HG03045 (cell line): ENCODE results near the gene LBX1.

Experiments used
- ATAC-seq: cut with Tn5 transposase; IDR thresholded peaks from one replicate; pipeline ENCODE4 v1.9.1; 2021; ENCODE audit warnings: mild to moderate bottlenecking, moderate library complexity; ENCODE audit not compliant: unreplicated experiment

The LBX1 gene

GRCh38 chr10:101226491-101227428 lies 2.5 kb downstream of the LBX1 start:
- ATAC-seq, result no peak

GRCh38 chr10:101225846-101226421 lies 3.3 kb downstream of the LBX1 start:
- ATAC-seq, result no peak

- no peak for ATAC-seq
Observed at GRCh38 chr10:101224910-101225823, 4.1 kb downstream of the LBX1 start.

DNA sequence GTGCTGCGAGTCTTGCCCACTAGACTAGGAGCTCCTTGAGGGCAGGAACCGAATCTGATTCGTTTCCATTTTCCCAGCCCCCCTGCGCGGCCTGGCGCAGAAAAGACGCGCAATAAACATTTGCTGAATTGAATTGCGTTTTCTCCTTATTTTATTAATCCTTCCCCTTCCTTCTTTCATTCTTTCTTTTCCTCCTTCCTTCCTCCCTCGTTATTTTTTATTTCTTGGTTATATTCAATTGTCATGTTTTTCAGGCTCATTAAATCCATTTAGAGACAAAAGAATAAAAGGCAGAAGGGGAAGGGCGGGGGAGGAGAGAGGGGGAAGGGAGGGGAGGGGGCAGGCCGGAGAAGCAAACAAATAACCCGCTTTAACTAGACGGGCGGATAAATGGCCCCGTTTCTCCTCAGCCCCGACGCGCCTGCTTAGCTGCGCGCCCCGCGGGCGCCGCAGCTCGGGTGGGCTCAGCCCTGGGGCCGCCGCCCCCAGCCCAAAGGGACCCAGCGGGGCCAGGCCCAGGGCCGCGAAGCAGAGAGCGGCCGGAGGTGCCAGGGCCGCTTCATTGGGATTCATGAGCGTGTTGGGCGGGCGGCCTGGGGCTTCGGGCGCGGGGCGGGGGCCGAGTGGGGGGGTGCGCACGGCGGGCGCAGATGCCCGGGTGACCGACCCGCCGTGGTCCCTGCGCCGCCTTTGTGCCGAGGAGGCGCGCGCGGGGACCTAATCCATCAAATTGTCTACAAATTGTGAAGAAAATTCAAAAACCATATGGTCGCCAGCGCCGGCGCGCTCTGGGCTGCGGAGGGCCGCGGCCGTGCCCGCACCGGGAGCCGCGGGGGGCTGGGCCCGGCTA lies 5.0 kb downstream of the LBX1 start:
- ATAC-seq, result no peak

GRCh38 chr10:101223274-101224059 lies 5.8 kb downstream of the LBX1 start:
- ATAC-seq, result no peak

DNA sequence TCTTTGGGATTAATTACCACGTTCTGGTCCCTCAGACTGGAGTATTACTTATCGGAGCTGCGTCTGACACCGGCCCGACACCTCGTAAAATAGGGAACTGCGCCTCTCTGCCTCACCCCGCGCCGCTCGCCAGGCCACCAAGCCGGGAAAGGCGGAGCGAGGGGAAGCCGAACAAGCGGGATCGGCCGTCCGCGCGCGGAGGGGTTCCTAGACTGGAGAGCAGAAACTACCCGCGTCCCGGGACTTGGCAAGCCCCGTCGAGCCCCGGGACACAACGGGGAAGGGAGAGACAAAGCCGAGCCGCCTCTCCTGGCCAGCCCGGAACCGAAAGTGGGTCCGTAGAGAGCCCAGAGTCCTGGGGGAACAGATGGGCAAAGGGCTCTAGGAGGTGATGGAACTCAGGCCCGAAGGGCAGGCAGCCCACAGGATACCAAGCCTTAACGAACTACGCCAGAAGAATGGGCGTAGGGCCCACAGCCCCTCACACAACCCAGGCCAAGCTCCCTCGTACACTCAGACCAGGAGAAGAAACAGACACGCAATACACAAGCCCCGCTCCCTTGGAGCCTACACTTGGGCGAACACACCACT lies 6.5 kb downstream of the LBX1 start:
- ATAC-seq, result no peak

DNA sequence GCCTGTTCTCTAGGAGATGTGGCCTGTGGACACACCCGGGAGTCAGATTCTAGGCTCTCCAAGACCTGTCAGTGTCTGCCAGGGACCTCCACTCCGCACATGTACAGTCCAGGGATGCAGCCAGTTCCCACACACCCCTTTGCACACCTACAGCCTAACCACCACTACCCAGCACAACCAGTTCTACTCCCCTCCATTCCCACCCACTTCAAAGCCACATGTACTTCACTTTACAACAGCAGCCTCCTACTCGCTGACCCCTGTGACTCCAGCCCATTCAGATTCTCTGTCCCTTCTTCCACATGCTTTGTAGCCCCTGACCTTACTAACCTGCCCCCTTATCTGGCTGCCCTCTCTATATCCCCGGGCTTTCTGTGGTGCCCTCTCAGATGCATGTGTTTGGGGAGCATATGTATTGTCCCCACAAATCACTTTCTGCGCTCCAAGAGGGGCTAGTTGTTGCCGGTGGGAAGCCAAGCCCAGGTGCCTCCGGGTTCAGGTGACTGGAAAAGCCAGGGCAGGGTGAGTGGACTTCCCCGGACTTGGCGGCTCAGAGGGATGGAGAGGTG lies 7.2 kb downstream of the LBX1 start:
- no peak for ATAC-seq

DNA sequence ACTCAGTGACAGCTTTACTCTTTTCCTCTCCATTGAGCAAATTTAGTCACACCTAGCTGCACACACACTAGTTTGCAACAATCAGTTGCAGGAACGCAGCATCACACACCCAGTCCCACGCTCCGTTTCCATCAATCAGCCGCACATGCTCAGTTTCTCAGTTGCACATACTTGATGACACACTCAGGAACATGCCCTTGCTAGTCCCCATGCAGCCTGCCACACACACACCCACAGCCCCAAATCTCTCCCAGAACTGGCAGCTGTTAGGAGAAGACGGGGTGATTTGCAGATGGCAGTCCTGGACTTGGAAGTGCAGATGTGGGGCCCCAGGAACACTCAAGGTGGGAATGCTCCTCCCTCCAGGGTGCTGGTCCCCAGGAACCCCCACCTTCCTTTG lies 7.7 kb downstream of the LBX1 start:
- ATAC-seq, result no peak

DNA sequence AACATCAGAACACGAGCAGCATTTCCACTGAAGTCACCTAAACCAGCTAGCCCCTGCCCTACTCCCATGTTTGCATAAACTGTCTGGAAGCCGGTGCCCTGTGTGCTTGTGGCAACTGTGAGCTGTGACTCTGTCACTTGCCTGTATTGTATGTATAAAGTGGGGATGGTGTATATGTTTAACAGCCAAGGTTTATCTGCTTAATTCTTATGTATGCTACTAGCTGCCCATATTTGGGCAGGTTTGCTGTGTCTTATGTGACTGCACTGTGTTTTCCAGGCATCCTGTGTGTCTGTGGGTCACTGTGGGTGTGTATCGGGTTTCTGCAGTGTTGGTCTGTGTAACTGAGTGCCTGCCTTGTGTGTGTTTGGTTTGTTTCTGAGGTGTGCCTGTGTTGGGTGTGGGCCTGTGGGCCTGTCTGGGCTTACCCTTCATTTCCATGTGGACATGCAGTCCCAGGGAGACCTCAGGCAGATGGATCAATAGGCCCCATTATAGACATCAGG lies 9.3 kb downstream of the LBX1 start:
- ATAC-seq, result no peak

GRCh38 chr10:101219139-101219945 lies 9.9 kb downstream of the LBX1 start:
- ATAC-seq, result no peak

DNA sequence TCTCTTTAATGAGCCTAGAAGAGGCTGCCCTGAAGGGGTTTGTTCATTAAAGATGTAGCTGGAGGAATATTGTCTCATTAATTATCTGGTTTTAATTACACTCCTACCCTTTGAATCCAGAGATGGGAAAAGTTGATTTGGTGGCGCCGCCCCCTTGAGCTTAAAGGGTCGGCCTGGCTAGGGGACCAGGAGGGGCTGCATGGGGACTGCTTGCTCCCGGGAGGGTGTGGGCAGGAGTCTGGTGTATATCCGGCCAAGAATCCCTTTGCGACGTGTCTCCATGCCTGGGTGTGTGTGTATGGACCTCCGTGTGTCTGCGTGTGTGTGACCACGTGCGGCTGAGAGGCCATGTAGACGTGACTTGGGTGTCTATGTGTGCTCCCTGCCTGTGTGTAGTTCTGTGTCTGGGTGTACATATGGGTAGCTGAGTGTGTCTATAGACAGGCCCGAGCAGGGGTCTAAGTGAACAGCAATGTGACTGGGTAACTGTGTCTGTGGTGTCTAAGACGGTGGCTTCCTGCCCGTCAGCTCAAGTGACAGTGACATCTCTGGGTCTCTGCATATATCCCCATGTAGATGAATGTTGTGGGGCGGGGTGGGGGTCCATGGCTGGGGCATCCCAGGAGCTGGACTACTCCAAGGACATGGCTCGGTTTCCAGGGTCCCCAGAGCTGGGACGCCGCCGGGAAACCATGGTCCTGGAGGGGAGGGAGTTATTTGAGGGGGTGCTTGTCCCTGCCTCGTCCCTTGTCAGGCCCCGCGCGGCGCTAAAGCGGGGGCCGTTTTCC lies 10.7 kb downstream of the LBX1 start:
- no peak for ATAC-seq

GRCh38 chr10:101217450-101218281 lies 11.6 kb downstream of the LBX1 start:
- no peak for ATAC-seq

DNA sequence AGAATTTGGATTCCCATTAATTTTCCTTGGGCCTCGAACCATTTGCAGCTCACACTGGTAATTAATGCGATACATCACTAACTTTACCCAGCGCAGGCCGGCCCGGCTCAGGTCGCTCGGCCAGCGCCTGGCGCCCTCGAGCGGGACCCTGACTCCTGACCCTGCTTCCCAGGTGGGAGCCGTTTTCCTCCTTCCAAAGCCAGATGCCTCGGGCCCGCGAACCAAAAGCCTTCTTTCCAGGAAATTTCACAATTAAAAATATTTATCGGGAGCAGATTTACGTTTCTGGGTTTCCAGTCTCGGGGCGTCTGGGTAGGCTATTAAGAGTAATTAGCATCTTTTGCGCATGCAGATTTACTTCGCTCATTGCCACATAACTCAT lies 12.2 kb downstream of the LBX1 start:
- ATAC-seq, result no peak

DNA sequence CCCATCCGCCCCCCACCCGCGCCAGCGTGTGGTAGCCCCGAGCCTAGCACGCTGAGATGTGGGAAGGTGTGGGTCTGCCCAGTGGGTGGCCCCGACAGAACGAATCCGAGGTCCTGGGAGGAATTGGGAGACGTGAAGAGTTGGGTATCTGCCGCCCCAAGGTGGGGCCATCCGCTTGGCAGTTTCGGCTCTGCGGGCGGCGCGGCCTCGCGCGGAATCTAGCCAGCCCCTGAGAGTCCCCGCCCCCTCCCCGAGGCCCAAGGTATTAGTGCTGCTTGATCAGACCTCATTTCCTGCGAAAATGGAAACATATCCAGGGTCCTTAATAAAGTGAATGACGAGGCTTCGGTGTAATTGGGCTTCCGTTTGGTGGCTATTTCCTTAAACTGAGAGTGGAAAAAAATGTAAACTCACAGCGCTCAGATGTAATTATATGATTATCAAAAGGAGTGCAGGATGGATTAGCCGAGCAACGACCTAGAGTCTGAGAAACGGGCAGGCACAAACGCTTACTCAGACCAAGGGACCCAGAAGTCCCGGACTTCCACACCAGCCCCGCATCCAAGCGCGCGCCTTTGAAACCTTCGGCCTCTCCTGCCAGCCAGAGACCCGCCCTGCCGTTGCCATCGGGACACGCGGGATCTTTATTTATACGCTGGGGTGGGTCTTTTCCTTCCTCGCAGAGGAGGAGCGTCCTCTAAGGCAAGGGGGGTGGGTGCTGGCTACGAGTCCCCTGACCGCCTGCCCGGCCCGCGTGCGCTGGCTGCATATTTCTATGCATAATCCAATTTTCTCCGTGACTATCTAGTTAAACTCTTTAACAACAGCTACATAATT lies 12.8 kb downstream of the LBX1 start:
- no peak for ATAC-seq

DNA sequence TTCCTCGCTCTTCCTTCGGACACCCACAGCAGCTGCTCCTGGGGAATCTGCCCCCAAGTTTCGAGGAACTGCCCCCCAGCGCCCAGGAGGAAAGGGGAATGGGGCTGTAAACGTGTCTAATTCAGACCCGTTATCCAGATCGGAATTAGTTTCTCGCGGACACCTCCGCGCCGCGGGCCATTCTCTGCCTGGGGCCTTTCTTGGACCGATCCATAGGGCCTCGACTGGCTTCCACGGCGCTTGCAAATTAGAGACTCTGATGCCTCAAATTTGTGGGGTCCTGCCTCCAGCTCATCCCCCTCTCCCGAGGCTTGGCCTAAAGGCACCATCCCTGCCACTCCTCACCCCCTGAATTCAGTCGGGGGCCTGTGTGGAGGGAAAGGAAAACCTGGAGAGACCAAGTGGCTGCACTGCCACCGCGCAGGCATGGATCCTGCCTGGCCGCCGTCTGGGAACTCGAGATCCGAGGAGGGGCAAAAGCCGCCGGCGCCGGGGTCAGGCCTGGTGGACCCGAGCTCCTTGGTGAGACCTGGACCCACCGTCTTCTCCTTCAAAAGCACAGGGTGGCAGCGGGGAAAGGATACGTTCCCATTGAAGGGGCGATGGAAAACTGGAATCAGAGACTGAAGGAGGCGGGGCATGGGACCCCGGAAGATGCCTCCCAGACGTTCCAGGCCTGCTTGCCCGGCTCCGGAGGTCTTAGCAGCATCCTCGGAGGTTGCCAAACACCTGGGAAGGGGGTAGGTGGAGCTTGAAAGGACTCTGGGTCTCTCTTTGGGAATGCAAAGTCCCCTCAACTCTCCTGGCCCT lies 13.7 kb downstream of the LBX1 start:
- no peak for ATAC-seq
